Tibial nerve (tissue), 3 donors: ENCODE measurements around the gene MPND.

Experiments
- POLR2A ChIP-seq, 2 donors: fragments of 450-650 bp; IDR thresholded peaks; one replicate each; pipeline ENCODE4 v1.6.1; 2017; ENCODE audit warnings: antibody characterized with exemption in 2 of 2, mild to moderate bottlenecking in 2 of 2, moderate library complexity in 2 of 2
- TF ChIP-seq, protein P1 (sequence below), 5 experiments: fragments of 200-600 bp in 3 of 5; fragments of 450-650 bp in 2 of 5; sonication (generic) in 3 of 5; IDR thresholded peaks; one replicate each; pipeline ENCODE4 v1.5.1; 2016 to 2019; ENCODE audit warnings: antibody characterized with exemption in 5 of 5, mild to moderate bottlenecking in 3 of 5, moderate library complexity in 2 of 5

- TF ChIP-seq, protein P1, sequence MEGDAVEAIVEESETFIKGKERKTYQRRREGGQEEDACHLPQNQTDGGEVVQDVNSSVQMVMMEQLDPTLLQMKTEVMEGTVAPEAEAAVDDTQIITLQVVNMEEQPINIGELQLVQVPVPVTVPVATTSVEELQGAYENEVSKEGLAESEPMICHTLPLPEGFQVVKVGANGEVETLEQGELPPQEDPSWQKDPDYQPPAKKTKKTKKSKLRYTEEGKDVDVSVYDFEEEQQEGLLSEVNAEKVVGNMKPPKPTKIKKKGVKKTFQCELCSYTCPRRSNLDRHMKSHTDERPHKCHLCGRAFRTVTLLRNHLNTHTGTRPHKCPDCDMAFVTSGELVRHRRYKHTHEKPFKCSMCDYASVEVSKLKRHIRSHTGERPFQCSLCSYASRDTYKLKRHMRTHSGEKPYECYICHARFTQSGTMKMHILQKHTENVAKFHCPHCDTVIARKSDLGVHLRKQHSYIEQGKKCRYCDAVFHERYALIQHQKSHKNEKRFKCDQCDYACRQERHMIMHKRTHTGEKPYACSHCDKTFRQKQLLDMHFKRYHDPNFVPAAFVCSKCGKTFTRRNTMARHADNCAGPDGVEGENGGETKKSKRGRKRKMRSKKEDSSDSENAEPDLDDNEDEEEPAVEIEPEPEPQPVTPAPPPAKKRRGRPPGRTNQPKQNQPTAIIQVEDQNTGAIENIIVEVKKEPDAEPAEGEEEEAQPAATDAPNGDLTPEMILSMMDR (IDR thresholded peaks at IDR 0.05), result no peak
- no peak for TF ChIP-seq POLR2A (IDR thresholded peaks at IDR 0.05)
Measured at GRCh38 chr19:4362101-4362828, 18.9 kb downstream of the MPND start.
